LNCAP (cell line): ENCODE results near the gene MRPL36.

Source experiments
- TF ChIP-seq, protein P1 (sequence below): fragments of 450-650 bp; IDR thresholded peaks from 2 replicates; pipeline ENCODE4 v1.5.1; 2017; ENCODE audit warnings: mild to moderate bottlenecking

Gene MRPL36

DNA sequence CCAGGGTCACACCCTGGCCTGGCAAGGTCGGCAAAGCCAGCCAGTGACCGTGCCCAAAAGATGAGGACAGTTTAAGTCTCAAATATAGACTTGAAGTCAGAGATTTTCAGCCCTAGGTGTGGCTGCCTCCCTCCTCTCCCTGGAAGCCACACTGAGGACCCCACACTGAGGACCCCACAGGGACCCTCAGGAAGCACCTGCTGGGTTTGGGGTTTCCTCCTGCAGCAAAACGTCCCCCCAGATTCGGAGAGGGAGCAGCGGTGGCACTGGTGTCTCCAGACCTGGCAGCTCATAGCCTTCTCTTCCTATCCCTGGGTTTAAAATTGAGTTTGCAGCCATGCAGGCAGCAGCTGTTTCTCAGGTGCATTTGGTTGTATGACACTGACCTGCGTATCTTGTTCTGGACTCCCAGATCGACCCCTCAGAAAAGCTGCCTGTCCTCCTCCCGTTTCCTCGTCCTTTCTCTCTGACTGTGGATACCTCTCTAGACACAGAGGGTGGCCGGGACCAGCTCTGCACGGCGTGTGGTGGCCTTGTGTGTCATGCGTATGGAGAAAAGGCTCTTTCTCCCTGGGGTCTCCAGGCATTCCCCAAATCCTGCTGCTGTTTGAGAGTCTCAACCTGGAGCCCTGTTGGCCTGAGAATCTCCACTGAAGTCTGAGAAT is 36.6 kb downstream of the MRPL36 start:
- TF ChIP-seq, protein P1, sequence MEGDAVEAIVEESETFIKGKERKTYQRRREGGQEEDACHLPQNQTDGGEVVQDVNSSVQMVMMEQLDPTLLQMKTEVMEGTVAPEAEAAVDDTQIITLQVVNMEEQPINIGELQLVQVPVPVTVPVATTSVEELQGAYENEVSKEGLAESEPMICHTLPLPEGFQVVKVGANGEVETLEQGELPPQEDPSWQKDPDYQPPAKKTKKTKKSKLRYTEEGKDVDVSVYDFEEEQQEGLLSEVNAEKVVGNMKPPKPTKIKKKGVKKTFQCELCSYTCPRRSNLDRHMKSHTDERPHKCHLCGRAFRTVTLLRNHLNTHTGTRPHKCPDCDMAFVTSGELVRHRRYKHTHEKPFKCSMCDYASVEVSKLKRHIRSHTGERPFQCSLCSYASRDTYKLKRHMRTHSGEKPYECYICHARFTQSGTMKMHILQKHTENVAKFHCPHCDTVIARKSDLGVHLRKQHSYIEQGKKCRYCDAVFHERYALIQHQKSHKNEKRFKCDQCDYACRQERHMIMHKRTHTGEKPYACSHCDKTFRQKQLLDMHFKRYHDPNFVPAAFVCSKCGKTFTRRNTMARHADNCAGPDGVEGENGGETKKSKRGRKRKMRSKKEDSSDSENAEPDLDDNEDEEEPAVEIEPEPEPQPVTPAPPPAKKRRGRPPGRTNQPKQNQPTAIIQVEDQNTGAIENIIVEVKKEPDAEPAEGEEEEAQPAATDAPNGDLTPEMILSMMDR = no peak

- TF ChIP-seq, protein P1 = no peak
These were observed 37.3 kb downstream of the MRPL36 start for GRCh38 chr5:1762121-1762882.

DNA sequence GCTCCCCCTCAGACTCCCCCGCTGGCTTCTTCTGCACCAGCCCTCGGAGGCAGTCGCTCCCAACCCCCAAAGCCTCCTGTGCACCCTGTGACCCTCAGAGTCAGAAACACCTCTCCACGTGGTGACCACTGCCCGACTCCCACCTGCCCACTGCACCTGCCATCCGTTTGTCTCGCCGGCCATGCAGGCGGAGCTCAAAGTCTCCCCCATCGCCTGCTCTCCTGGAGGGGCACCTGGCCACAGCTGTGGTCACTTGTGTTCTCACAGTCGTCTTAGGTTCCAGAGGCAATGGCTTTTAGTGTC is 38.2 kb downstream of the MRPL36 start:
- TF ChIP-seq, protein P1 = no peak

GRCh38 chr5:1760656-1761452 is 38.8 kb downstream of the MRPL36 start:
- TF ChIP-seq, protein P1 = no peak

DNA sequence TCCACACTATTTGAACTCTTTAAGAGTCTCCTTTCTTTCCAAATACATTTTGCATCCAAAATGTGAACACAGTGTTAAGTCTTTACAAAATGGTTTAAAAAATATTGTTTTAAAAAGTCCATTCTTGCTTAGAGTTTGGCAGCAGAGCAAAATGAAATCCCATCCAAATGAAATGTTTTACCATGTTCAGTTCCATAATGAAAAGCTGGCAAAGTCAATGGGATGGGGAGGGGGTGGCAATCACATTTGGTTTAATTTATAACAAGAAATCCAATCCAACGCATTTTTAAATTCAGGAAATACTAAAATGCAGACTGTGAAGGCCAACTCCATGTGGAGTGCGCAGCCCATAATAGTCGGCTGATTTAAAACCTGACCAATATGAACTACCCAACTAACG is 39.4 kb downstream of the MRPL36 start:
- TF ChIP-seq, protein P1 = no peak

GRCh38 chr5:1759378-1759970 is 40.2 kb downstream of the MRPL36 start:
- TF ChIP-seq, protein P1 = no peak

DNA sequence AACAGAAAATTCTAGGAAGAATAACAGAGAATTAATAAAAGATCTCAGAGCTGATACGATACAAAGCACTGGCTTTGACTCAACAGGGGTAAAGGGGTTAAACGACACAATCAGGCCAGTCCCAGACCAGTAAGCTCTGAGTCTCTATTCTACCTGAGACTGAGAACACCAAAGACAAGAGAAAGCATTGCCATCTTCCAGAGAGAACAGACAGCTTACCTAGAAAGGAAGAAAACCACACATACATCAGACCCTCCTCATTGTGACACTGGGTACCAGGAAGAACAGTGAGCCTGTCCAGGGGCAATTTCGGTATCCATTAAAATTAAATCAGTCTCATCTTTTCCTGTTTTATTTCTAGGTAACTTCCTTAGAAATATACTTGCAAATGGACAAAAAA is 41.1 kb downstream of the MRPL36 start:
- TF ChIP-seq, protein P1 = no peak
